Measurements from ENCODE around the gene PEX11A.

DNA sequence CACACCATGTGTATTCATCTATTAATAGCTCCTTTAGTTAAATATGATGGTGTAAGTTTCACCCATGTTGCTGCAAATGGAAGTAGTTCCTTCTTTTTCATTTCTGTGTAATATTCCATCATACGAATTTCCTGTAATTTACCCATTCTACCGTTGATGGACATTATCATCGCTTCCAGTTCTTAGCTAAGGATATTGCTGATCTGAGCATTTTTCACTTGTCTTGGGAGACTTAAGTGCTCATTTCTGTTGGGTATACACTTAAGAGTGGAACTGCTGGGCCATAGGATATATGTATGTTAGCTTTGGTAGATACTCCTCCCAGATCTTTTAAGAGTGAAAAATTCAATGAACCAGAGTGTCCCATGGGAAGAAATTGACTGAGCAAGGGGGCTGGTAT lies 22.4 kb downstream of the PEX11A start:
- TF ChIP-seq CTCF (IDR thresholded peaks at IDR 0.05) (no peak), EP300 (IDR thresholded peaks at IDR 0.05) (no peak), POLR2AphosphoS5 (IDR thresholded peaks at IDR 0.05) (no peak)

All from sigmoid colon (tissue), 4 donors.